Coronary artery (tissue), 2 donors: ENCODE data around the gene KCNQ1.

Experiments
- DNase-seq: peaks from one replicate; pipeline ENCODE4 v3.0.0-alpha.2; 2017; ENCODE audit warnings: low spot score
- H3K27ac ChIP-seq, 2 donors: fragments of 200-600 bp; sonication (generic); one replicate each; pipeline ENCODE4 v1.5.1; 2016 to 2019
- H3K4me3 ChIP-seq: fragments of 200-600 bp; sonication (generic); 2 replicates; pipeline ENCODE4 v1.5.1; 2016; ENCODE audit warnings: mild to moderate bottlenecking, moderate library complexity
- CTCF ChIP-seq: fragments of 200-600 bp; sonication (generic); IDR thresholded peaks from one replicate; pipeline ENCODE4 v1.5.1; 2019; ENCODE audit warnings: antibody characterized with exemption

KCNQ1 gene

DNA sequence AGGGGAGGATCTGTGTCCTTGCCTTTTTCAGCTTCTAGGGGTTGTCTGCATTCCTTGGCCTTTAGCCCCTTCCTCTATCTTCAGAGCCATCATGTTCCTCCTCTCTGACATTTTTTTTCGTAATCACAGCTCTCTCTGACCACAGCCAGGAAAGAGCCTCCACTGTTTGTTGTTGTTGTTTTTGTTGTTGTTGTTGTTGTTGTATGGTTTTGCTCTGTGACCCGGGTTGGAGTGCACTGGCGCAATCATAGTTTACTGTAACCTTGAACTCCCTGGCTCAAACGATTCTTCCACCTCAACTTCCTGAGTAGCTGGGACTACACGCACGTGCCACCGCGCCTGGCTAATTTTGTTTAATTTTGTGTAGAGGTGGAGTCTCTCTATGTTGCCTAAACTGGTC lies 310.3 kb downstream of the KCNQ1 start:
- Histone ChIP-seq H3K4me3 (no peak overlapping the region), H3K27ac (no peak overlapping the region)
- no peak for TF ChIP-seq CTCF
- no peak for DNase-seq

- H3K4me3 ChIP-seq = no peak overlapping the region
- DNase-seq = peak; percentile 29
- TF ChIP-seq CTCF = no peak
- H3K27ac ChIP-seq = no peak overlapping the region
Measured at GRCh38 chr11:2758751-2759150, 313.9 kb downstream of the KCNQ1 start.

DNA sequence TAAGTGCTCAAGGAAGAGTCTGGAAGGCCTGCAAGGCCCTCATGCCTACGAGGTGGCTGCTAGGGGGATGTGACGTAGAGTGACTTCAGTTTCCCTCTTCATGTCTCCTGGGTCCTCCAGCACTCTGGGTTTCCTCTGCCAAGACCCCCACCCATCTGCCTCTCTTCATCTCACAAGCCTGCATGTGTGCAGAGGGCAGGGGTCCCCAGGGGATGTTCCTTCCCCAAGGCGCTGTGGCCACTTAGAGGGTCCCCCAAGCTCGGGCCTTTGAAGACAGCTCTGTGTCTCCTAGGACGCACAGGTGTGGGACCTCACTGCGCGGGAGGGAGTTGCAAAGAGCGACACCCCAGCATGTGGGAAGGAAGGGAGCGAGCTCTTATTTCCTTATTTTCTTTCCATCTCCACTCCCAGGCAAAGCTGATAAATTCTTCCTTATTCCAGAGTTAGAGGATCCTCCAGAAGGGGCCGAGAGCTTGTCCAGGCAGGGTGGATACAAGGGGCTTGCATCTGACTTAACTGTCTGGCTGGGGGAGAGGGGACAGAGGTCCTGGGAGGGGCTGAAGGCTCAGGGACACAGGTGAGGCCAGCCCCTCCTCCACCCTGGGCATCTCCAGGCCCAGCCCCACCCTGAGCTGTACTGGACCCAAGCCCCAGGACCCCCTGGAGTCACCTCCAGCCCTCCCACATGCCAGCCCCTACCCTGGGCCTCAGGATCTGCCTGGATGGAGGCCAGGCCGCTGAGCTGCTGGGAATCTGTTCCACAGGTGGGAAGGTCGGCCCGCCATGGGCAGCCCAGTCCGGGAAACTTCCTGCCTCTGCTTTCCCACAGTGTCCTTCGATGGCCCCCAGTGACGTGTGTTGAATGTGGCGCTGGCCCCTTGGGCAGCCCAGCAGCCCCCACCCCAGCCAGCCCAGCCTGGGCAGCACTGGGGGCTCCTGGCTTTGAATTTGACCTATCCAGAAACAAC lies 314.7 kb downstream of the KCNQ1 start:
- Histone ChIP-seq H3K27ac (no peak overlapping the region), H3K4me3 (no peak overlapping the region)
- TF ChIP-seq CTCF = no peak
- peak; percentile 68 for DNase-seq

DNA sequence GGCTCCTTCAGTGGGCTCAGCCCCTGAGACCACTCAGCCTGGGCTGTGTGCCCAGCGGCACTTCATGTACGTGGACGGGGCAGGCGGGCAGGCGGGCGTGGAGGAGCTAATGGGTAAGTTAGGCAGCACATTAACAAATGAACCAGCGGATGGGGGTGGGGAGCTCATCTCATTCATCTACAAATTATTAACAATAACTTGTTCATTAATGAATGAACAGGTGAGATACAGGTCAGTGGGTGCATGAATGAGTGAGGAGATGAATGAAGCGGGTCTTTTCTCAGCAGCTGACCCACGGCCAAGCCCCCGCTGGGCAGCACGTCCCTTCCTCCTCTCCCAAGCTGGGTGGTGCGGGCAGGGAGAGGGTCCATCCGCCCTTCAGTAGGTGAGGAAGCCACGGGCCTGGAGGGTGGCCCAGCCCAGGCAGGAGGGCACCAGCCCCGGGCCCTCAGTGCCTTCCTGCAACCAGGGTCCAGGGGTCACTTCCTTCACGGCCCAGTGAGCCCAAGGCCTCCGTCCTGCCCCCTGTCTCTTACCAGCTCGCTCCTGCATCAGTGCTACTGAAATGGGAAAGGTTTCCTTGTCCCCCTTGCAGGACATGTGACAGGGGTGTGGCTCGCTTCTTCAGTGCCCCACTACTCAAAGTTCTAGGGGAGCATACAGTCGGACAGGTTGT lies 315.5 kb downstream of the KCNQ1 start:
- Histone ChIP-seq H3K27ac (no peak overlapping the region), H3K4me3 (no peak overlapping the region)
- peak; percentile 65 for DNase-seq
- TF ChIP-seq CTCF = no peak

- peak; percentile 67 for DNase-seq
- no peak for TF ChIP-seq CTCF
- Histone ChIP-seq H3K27ac (no peak overlapping the region), H3K4me3 (no peak overlapping the region)
Measured at GRCh38 chr11:2761131-2762030, 316.6 kb downstream of the KCNQ1 start.

DNA sequence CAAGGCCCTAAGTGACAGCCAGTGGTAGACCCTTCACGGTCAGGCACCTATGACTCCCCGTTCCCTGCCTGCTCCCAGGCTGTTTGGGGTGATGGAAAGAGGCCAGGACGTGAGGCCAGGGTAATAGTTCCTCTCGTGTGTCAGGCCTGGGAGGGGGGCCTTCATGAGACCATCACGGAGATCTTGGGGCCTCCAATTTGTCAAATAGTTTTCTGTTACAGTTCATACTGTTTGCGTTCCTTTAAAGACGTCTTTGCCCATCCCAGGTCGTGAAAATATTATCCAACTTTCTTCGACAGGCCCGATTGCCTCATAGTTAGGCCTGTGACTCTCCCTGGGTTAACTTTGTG lies 317.2 kb downstream of the KCNQ1 start:
- H3K27ac ChIP-seq = no peak overlapping the region
- DNase-seq = no peak
- no peak overlapping the region for H3K4me3 ChIP-seq
- TF ChIP-seq CTCF = no peak
